OCI-LY1 (cell line): ENCODE measurements around the gene COL8A1.

ENCODE experiments used
- H2AFZ ChIP-seq: fragments of 200-600 bp; sonication (generic), shearing (Covaris generic); 2 replicates; pipeline ENCODE4 v1.6.0; 2014; ENCODE audit warnings: antibody characterized with exemption, mild to moderate bottlenecking, low read length
- H3F3A ChIP-seq: fragments of 200-600 bp; sonication (generic), shearing (Covaris generic); 2 replicates; pipeline ENCODE4 v1.6.0; 2014; ENCODE audit warnings: mild to moderate bottlenecking, antibody characterized with exemption, low read length, moderate library complexity; ENCODE audit not compliant: insufficient read depth
- H3K27ac ChIP-seq: fragments of 200-600 bp; sonication (generic); 2 replicates; pipeline ENCODE4 v1.5.1; 2014; ENCODE audit warnings: low read length, mixed run types, mild to moderate bottlenecking, low read depth; ENCODE audit not compliant: poor library complexity, severe bottlenecking
- H3K27me3 ChIP-seq: fragments of 200-600 bp; sonication (generic); 2 replicates; pipeline ENCODE4 v1.6.0; 2014; ENCODE audit warnings: antibody characterized with exemption, mild to moderate bottlenecking, low read length, moderate library complexity; ENCODE audit not compliant: insufficient read depth
- H3K36me3 ChIP-seq: fragments of 200-600 bp; sonication (generic); 2 replicates; pipeline ENCODE4 v1.6.1; 2014; ENCODE audit warnings: mild to moderate bottlenecking, antibody characterized with exemption, low read length, moderate library complexity, mixed read lengths; ENCODE audit not compliant: insufficient read depth
- H3K4me1 ChIP-seq: fragments of 200-600 bp; sonication (generic); 2 replicates; pipeline ENCODE4 v1.5.1; 2014; ENCODE audit warnings: mild to moderate bottlenecking, low read length, moderate library complexity; ENCODE audit not compliant: insufficient read depth, severe bottlenecking
- H3K4me2 ChIP-seq: fragments of 200-600 bp; sonication (generic), shearing (Covaris generic); 2 replicates; pipeline ENCODE4 v1.6.1; 2014; ENCODE audit warnings: low read length
- H3K4me3 ChIP-seq: fragments of 200-600 bp; sonication (generic); 2 replicates; pipeline ENCODE4 v1.5.1; 2014; ENCODE audit warnings: low read length, low read depth, mild to moderate bottlenecking, mixed read lengths; ENCODE audit not compliant: poor library complexity, severe bottlenecking
- H3K79me2 ChIP-seq: fragments of 200-600 bp; shearing (Covaris generic); 2 replicates; pipeline ENCODE4 v1.6.1; 2016; ENCODE audit warnings: mixed run types, low read length, mixed read lengths; ENCODE audit not compliant: insufficient read depth
- H3K9ac ChIP-seq: fragments of 200-600 bp; sonication (generic), shearing (Covaris generic); 2 replicates; pipeline ENCODE4 v1.6.1; 2014; ENCODE audit warnings: mild to moderate bottlenecking, low read length, mixed read lengths
- H3K9me2 ChIP-seq: fragments of 200-600 bp; sonication (generic), shearing (Covaris generic); 2 replicates; pipeline ENCODE4 v1.6.1; 2014; ENCODE audit warnings: low read depth, mild to moderate bottlenecking, low read length, mixed read lengths
- H3K9me3 ChIP-seq: fragments of 200-600 bp; shearing (Covaris generic); 2 replicates; pipeline ENCODE4 v1.6.1; 2014; ENCODE audit warnings: low read length, mixed read lengths
- H4K20me1 ChIP-seq: fragments of 200-600 bp; sonication (generic), shearing (Covaris generic); 2 replicates; pipeline ENCODE4 v1.6.0; 2016; ENCODE audit warnings: mild to moderate bottlenecking, low read length; ENCODE audit not compliant: insufficient read depth
- CTCF ChIP-seq: fragments of 200-600 bp; sonication (generic), shearing (Covaris generic); IDR thresholded peaks from 2 replicates; pipeline ENCODE4 v1.5.1; 2017; ENCODE audit warnings: mild to moderate bottlenecking, antibody characterized with exemption, low read length, moderate library complexity, mixed read lengths
- EZH2 ChIP-seq: fragments of 200-600 bp; sonication (generic), shearing (Covaris generic); IDR thresholded peaks from 2 replicates; pipeline ENCODE4 v1.8.0; 2017; ENCODE audit warnings: borderline replicate concordance, mixed run types, mild to moderate bottlenecking, antibody characterized with exemption, low read length, moderate library complexity, mixed read lengths

COL8A1 gene

DNA sequence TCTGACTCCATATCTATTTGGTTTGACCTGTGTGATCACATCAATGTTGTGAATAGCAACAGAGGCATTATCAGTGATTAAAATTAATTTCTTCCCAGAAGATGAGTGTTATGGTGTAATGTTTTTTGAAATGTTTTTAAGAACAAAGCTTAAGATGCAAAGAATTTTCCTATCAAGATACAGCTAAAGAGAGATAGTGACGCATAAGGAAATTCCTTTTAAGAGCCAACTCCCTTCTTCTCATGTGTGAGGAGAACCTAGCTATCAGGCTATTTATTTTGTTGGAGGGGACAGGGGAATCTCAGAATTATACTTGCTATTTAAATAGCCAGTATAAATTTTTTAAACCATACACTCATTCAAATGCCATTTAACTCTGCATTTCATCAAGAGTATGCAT is 71.3 kb downstream of the COL8A1 start:
- H3K36me3 ChIP-seq: no peaks in the 10 kb centered on the region
- no peaks in the 10 kb centered on the region for H3K9me3 ChIP-seq

DNA sequence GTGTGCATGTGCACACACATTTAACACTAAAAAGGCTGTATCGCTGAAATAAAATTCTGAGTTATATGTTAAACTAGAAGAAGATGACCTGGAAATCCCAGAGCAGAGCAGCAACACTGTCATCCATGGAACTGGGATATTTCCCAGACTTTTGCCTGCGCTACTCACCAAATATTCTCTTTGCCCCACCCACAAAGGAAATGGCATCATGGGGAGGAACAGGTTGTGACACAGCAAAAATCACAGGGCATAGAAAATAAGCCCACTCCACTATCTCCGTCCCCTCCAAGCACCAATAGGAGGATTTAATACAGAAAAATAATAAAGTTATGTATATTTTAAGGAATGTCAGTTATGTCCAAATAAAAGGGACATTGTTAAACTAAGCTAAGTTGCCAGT is 71.7 kb downstream of the COL8A1 start:
- no peak overlapping the region for H3K4me3 ChIP-seq
- H3K9me3 ChIP-seq: no peaks in the 10 kb centered on the region
- TF ChIP-seq EZH2 (no peak), CTCF (no peak)
- H3F3A ChIP-seq: no peaks in the 10 kb centered on the region
- no peaks in the 10 kb centered on the region for H3K27me3 ChIP-seq
- no peaks in the 10 kb centered on the region for H3K79me2 ChIP-seq
- H2AFZ ChIP-seq: no peak overlapping the region
- no peak overlapping the region for H3K4me2 ChIP-seq
- H3K36me3 ChIP-seq: no peaks in the 10 kb centered on the region
- no peaks in the 10 kb centered on the region for H3K9me2 ChIP-seq
- no peak overlapping the region for H3K27ac ChIP-seq
- no peaks in the 10 kb centered on the region for H4K20me1 ChIP-seq
- no peak overlapping the region for H3K9ac ChIP-seq
- no peaks in the 10 kb centered on the region for H3K4me1 ChIP-seq

More for the DNA sequence above, 71.3 kb downstream of the COL8A1 start:
- H3K9ac ChIP-seq: no peak overlapping the region
- H2AFZ ChIP-seq: no peak overlapping the region
- no peaks in the 10 kb centered on the region for H3K79me2 ChIP-seq
- no peak for TF ChIP-seq EZH2
- no peak for TF ChIP-seq CTCF
- no peaks in the 10 kb centered on the region for H3K4me1 ChIP-seq
- no peaks in the 10 kb centered on the region for H3K27me3 ChIP-seq
- H4K20me1 ChIP-seq: no peaks in the 10 kb centered on the region
- H3K9me2 ChIP-seq: no peaks in the 10 kb centered on the region
- H3K4me2 ChIP-seq: no peak overlapping the region
- H3F3A ChIP-seq: no peaks in the 10 kb centered on the region
- H3K4me3 ChIP-seq: no peak overlapping the region
- H3K27ac ChIP-seq: no peak overlapping the region

- no peak overlapping the region for H3K4me2 ChIP-seq
- no peaks in the 10 kb centered on the region for H3K79me2 ChIP-seq
- no peak overlapping the region for H3K9ac ChIP-seq
- no peaks in the 10 kb centered on the region for H3K4me1 ChIP-seq
- no peaks in the 10 kb centered on the region for H3F3A ChIP-seq
- TF ChIP-seq CTCF (no peak), EZH2 (no peak)
- H3K4me3 ChIP-seq: no peak overlapping the region
- no peaks in the 10 kb centered on the region for H3K9me3 ChIP-seq
- H3K27ac ChIP-seq: no peak overlapping the region
- H2AFZ ChIP-seq: no peak overlapping the region
- no peaks in the 10 kb centered on the region for H3K36me3 ChIP-seq
- H4K20me1 ChIP-seq: no peaks in the 10 kb centered on the region
- no peaks in the 10 kb centered on the region for H3K27me3 ChIP-seq
- no peaks in the 10 kb centered on the region for H3K9me2 ChIP-seq
These were observed 73.0 kb downstream of the COL8A1 start for GRCh38 chr3:99711351-99711750.
